HG02938 (cell line): Measurements from ENCODE around the gene CSNK1G2.

Source experiments
- ATAC-seq: cut with Tn5 transposase; IDR thresholded peaks from one replicate; pipeline ENCODE4 v1.9.1; 2021; ENCODE audit warnings: mild to moderate bottlenecking, moderate library complexity; ENCODE audit not compliant: unreplicated experiment

CSNK1G2 gene

DNA sequence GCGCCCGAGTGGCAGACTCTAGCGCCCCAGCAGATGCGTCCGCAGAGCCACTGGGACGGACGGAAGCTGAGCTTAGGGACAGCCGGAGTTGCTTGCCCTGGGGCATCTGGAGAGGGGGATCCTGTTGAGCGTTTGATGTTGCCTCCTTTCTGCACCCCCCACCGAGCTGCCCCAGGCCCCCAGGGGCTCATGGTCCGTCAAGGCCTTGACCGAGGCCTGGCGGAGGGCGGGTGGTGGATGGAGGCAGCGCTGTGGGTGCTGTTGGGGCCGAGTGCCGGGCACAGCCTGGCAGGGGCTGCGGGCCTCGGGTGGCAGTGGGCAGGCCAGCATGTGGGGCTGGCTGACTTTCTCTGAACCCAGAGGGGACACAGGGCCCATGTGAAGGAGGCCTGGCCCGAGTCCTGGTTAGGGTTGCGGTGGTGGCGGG is 2.7 kb downstream of the CSNK1G2 start:
- ATAC-seq = no peak

DNA sequence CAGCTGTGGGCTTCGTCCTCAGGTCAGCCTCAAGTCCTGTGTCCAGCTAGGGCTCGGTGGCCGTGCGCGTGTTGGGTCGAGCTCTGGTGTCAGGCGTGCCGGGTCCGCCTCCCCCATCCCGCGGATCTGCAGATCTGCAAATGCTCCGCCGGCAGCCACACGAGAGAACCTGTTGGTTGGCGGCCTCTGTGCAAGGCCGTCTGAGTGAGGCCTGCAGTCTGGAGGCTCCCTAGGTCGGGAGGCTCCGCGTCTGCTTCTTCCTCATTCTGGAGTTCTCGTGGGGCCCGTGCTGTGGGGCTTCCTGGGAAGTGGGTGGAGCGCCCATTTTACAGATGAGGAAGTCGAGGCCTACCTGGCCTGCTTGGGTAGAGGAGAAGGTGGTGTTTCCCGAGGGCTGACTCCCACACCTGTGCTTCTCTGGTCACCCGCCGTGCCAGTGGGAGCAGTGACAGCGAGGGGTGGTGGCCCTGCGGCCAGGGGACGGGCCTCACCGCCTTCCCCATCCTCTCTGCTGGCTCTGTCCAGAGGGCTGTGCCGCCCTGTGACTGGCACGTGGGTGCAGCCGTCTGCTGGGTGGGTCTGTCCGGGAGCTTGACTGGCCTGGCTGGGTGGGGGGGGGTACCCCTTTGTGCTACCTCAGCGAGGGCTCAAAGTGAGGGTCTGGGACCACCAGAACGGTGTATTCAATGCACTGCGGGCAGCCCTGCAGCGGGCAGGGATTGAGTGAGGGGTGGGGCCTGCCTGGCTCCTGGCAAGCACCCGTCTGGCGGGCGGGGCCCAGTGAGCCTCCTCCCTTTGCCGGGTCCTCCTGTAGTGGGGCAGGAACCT is 3.3 kb downstream of the CSNK1G2 start:
- no peak for ATAC-seq

DNA sequence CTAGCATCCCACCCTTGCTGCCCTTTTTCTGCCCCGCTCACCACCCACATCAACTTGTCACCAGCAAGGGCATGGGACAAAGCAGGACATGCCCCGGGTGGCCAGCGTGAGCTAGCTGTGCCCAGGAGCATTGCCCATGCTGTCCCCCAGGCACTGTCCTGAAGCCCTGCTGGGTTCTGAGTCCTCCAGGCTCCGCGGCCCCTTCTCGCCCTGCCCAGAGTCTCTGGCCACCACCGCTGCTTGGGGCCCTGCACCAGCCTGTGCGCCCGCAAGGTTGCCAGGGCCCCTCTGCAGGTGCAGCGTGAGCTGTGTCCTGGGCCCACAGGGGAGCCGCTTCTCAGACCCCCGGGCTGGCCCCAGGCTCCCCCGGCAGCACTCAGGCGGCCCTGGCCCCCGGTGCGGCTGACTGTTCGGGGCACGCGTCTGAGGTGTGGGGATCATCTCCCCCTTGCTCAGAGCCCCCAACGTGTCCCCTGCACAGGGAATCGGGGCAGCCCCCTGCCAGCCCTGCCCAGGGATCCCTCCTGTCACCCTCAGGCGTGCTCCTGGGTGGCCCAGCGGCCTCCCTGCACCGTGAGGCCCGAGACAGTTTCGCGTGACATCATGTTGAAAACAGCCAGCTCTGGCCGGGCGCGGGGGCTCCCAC is 4.1 kb downstream of the CSNK1G2 start:
- ATAC-seq = no peak

DNA sequence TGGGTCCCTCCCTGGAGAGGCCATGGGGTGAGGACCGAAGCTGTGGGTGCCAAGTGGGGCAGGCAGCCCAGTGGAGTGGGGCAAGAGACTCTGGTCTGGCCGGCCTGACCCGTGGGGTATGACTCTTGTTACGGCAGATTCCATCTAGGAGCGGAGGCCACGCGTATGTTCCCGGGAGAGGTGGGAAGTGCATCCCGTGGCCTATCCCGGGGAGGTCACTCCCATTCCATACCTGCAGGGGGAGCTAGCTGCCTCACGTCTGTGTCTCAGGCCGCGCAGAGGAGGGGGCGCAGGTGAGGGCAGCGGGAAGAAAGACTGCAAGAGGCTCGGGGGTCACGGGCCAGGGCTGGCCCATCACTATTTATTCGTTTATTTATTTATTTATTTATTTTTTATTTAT is 4.9 kb downstream of the CSNK1G2 start:
- no peak for ATAC-seq

DNA sequence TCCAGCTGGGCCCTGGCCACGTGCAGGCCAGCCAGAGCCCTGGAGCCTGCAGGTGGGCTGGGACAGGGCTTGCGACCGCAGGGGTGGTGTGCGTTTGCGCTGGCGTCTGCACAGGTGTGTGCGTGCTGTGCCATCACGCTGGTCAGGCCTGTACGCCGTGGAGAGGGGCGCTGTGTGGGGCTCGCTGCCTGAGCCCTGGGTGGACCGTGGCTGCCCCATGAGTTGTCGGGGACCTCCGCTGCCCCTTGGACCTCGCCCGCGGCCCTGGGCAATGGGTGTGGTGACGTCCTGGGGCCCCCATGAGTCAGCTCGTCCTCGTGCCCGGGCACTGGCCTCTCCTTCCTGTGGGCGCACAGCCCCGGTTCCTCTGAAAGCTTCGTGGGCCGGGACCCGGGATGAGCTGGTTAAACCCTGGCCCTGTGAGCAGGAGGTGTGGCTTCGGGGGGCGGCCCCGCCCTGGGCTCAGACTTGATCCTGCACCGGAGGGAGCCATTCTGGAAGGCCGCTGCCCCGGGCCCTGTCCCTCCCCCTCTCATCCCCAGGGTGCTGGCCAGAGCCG is 6.8 kb downstream of the CSNK1G2 start:
- ATAC-seq = no peak

DNA sequence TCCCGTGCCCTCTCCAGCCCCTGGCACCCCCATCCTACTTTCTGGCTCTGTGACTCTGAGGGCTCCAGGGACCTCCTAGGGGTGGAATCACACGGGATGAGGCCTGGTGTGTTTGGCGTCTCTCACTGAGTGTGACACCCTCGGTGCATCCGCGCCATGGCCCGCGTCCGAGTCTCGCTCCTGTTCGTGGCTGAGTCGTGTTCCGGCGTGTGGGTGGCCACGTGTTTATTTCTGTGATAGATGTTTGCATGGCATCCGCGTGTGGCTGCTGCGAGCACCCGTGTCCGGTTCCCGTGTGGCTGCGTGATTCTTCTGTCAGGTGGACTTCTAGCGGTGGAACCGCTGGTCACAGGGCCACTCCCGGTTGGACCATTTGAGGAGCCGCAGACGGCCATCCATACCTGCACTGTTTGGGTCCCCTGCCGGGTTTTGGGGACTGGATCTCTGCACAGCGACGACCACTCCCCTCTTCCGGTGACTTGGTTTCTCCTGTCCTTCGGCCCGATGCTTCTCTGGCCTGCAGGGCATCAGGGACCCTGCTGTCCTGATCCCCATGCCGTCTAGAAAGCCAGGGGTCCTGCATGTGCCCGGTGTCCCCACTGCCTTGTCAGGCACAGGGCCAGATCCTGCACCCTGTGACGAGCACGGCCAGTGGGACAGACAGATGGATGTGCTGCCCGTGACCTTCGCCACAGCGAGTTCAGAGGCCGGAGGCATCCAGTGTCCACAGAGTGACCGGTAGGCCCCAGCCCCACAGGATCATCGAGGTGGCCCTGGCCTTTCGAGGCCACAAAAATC is 8.5 kb downstream of the CSNK1G2 start:
- no peak for ATAC-seq

DNA sequence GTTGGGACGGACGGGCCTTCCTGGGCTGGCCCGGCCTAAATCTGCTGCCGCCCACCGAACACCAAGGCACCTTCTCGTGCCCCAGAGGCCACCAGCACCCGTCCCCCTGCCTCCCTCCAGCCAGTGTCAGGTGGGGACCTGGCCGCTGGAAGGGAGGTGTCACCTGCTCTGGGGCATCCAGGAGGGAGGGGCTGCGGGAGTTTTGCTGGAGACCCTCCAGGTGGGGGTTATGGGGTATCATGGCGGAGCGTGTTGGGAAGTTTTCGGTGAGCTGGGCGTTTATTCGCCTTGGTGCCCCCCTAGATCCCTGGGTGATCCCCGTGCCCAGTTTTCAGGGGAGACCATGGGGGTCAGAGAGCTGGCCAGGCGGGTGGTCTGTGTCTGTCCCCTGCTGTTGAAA is 9.7 kb downstream of the CSNK1G2 start:
- ATAC-seq = no peak

DNA sequence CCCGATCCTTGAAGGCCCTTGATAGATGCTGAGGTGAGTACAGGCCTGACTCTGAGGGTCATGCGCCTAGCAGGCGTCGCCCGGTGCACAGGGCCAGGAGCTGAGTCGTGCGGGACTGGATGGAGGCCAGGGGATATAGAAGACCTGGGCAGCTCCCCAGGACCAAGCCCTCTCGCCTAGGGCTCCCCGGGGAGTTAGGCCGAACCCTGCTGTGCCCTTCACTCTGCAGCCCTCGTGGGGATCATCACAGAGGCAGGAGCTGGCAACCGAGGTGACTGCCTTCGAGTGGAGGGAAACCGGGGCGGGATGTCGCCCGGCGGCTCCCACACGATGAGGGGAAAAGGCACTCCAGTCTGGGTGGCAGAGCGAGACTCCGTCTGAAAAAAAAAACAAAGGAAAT is 11.7 kb downstream of the CSNK1G2 start:
- ATAC-seq = no peak

DNA sequence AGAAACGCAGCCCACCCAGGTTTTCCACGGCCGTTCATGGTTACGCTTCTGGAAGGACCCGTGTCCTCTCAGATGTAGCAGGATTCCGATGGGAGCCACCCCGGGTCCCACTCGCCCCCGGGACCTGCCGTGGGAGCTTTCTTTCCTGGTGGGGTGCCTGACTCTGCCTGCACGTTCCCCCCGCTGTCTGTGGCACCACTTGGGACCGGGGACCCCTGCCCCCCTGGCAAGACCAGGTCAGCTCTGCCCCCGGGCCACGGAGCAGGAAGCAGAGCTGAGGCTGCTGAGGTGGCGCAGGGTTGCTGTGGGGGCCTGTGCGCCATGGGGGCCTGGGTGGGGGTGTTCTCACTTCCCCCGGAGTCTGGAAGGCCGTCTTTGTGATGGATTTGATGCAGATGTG is 12.1 kb downstream of the CSNK1G2 start:
- no peak for ATAC-seq

DNA sequence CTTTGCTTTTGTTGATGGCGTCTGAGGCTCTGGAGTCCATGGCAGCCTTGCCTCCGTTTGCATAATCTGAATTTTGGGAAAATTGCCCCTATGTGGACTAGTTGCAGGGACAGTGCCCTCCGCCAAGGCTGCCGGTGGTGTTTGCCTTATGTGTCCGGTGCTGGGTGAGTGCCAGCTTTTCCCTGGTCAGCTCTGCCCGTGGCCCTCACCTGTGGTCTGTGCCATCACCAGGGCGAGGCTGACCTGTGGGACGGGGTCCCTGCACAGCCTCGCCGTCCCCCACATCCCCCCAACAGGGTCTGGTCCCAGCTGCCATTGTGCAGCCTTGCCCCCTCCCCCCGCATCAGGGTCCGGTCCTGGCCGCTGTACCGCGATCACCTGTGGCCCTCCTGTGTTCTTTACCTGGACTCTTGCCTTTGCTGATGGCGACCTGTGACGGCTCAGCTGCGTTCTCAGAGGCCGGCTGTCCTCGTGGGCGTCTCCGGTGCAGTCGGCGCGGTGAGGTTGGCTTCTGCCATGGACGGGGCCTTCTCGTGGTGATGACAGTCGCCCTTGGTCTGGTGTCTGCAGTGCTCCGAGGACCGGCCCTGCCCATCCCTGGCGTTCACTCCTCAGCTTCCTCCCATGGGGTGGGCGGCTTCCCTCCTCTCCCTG is 12.6 kb downstream of the CSNK1G2 start:
- no peak for ATAC-seq

DNA sequence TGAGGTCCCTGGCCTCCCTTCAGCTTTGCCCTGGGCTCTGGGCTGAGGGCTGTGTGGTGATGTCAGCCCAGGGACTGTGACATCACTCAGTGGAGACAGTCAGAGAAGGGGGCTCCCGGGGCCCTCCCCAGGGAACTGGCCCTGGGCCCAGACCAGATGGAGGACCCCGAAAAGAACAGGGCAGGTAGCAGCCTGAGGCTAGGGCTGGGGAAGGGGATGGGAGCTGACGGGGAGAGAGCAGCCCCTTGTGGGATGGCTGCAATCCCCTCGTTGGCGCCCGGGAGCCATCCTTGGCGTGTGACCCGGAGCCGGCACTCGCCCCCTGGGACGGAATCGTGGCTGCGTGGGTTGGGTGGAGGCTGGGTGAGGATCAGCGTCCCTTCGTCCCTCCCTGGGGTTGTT is 13.6 kb downstream of the CSNK1G2 start:
- ATAC-seq = no peak

DNA sequence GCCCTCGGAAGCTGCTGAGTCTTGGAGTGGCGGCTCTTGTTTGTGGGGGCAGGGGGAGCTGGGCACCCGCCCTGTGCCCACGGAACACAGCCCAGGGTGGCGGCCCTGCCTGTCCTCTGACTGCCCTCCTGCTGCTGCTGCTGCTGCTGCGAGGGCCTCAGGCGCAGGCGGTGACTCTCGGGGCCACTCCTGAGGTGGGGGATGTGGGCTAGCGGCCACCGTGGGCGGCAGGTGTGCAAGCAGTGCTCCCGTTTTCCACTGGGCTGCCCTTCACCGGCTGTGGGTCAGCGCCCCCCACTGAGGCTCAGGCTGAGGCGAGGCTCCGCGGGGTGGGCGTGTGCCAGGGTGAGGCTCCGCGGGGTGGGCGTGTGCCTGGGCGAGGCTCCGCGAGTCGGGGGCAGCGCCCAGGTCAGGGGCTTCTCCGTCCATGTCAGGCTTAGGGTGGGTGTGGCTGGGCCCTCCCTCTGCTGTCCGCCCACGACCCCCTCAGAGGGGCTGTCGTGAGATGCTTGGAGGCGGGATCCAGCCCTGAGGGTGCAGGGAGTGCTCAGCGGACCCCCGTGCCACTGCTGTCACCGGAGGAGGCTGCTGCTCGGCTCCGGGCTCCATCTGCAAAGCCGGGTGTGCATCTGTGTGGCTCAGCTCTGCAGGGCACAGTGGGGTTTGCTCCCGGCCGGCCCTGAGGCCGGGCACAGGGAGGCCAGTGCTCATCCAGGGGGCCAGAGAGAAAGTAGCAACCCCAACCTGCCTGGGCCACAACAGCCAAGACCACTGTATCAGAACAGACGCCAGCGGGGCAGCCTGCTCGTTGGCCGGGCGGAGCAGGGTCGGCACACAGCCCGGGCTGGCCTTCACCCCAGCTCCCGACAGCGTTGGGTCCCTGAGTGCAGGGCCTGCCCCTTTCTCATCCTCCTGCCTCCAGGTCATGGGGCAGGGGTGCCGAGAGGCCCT is 14.5 kb downstream of the CSNK1G2 start:
- ATAC-seq = no peak

DNA sequence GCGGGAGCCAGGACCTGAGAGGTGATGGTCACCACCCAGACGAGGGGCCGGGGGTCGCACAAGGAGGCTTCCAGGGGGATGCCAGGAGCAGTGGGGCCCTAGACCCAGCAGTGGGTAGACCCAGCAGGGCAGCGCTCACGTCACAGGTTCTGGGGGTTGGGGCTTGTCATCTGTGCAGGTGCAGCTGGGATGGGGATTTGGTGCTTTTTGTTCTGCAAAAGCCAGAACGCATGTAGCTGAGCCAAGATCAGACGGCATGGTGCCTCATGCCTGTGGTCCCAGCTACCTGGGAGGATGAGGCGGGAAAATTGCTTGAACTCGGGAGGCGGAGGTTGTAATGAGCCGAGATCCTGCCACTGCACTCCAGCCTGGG is 15.1 kb downstream of the CSNK1G2 start:
- no peak for ATAC-seq

DNA sequence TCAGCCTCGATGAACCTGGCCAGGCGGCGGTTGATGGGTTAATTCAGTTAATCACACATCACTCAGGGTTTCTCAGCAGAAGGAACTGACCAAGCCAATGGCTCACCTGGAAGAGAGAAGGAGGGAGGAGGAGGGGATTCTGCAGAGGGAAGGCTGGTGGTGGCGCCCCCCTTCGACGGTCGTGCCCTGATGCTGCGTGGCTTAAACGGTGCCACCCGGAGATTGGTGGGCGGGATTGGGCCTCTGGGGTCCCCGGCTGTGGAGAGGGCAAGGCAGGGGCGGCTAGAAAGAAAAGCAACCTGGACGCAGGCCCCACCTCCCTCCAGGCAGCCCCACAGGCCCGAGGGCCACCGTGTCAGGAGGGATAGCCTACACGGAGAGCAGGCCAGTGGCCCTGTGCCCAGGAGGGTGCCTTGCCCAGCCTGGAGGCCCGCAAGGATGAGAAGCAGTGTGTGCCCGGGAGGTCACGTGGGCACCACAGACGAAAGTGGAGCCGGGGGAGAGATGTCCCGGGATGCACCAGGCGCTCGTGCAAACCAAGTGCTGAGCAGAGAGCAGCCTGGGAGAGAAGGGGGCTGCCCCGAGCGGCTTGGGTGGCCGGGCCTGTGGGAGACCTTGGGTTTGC is 16.0 kb downstream of the CSNK1G2 start:
- no peak for ATAC-seq

DNA sequence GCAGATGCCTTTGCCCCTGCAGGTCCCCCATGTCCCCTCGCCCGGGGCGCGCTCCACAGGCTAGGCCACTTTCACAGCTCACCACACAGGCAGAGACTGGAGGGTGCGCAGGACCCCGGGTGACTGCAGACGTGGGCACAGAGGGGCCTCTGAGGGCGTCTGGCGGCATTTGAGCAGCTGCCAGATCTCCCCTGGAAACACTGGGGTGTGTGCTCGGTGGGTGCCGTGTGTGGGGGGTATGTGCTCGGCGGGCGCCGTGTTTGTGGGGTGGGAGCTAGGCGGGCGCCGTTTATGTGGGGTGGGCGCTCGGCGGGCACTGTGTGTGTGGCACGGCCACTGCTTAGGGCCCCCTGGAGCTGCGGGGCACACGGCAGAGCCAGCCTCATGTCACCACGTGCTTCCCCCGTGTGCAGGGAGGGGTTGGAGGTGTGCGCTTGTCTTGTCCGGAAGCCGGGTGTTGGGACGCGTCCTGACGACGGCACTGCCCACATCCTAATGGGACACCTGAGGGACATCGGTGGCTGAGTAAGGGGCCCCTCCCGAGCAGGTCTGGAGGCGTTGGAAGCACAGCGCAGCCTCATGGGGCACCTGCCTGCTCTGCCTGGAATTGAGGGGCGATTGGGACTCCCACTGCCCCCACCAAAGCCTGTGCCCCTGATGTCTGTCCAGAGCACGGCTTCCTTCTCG is 16.7 kb downstream of the CSNK1G2 start:
- no peak for ATAC-seq

DNA sequence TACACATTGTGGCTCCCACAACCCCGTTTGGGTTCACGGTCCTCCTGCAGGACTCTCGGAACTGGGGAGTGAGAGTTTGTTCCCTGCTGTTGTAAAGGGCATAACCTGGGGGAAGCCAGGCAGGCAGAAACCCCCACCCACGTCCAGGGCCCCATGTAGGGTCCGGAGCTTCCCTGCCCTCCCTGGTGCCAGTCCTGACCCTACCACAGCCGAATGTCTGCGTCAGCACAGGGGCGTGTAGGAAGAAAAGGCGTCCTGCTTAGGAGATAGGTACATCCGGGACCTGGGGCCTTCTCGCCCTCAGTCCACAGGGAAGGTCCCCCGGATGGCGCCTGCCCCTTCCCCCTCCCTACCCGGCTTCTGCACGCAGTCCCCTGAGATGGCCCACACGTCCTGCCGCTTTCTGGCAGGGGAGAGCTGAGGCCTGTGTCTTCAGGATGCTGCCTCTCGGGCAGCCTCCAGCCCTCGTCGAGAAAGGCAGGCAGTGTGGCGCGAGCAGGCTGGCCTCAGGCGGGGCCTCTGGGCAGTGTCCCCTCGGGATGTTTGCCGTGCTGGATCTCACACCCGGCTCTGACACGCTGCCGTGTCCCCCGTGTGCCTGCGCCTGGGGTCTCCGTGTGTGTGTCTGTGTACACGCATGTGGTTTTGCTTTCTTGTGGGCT is 19.1 kb downstream of the CSNK1G2 start:
- no peak for ATAC-seq

DNA sequence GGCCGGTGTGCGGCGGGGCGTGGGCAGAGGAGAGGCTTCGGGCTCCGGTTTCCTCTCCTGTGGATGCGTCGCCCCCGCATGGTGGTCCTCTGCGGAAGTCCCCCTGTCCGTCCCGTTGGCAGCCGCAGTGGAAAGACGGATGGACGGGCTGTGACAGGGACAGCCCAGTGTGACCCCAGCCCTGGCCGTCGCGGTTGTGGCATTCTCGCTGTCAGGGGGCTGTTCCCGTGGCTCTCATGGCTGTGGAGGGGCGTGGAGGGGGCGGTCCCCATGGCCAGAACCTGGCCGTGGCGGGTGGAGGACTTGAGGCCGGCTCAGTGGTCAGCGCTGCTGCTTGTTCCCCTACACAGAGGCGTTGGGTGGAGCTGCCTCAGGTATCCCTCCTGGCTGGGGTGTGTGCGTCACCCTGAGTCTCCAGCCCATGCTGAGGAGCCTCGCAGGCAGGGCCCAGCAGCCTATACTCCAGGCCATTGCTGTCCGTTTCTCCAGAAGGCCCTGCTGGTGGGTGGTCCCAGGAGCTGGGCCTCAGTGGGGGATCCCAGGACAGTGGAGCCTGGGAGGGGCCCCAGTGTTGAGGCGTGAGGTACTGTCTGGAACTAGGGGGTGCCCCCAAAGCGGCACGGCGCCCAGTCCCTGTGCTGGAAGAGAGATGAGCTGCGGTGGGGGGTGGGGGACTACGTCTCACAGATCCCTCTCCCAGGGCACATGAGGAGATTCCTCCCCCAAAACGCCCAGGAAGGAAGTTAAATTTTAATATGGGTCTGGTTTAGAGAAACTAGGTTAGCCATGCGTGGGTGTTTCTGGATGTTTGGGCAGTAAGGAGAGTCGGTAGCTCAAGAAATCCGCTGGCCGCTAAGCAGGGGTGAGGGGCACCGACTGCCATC is 20.3 kb downstream of the CSNK1G2 start:
- no peak for ATAC-seq
